Measurements from ENCODE around the gene MYO3B. TPM values are rescaled to one million over a fixed set of nuclear protein-coding genes. Genes with fewer than 3 reads are reported as not detected.

MYO3B gene
- polyA plus RNA-seq, 1 experiment, result 0.10 TPM

- Histone ChIP-seq H3K9me3 (ENCODE audit: control insufficient read depth, insufficient read depth, low read length) (no peaks in the 10 kb centered on the region), H3K27ac (ENCODE audit: low read depth, low read length) (no peak overlapping the region), H3K27me3 (ENCODE audit: control insufficient read depth, insufficient read depth, low read length) (peaks cover 10% of the 10 kb centered on the region), H3K4me3 (ENCODE audit: low read depth, low read length) (no peak overlapping the region)
- TF ChIP-seq CTCF (IDR thresholded peaks at IDR 0.05; ENCODE audit: low read depth, low read length), result no peak
- POLR2A ChIA-PET, result no interaction called here
- CTCF ChIA-PET, result no interaction called here
- no peak for DNase-seq (ENCODE audit: low read depth, low spot score)
Observed at GRCh38 chr2:170244555-170244954, 66.6 kb downstream of the MYO3B start.

GRCh38 chr2:170245312-170245711 is 67.4 kb downstream of the MYO3B start:
- POLR2A ChIA-PET, result no interaction called here
- Histone ChIP-seq H3K27ac (ENCODE audit: low read depth, low read length) (no peak overlapping the region), H3K27me3 (ENCODE audit: control insufficient read depth, insufficient read depth, low read length) (peaks cover 8% of the 10 kb centered on the region), H3K9me3 (ENCODE audit: control insufficient read depth, insufficient read depth, low read length) (no peaks in the 10 kb centered on the region), H3K4me3 (ENCODE audit: low read depth, low read length) (no peak overlapping the region)
- CTCF ChIA-PET, result interaction anchor here (0.6 kb wide), 1 partner anchor 40 kb away, joined by 3 read pairs; no protein-coding TSS in a partner anchor
- DNase-seq (ENCODE audit: low read depth, low spot score), result no peak
- TF ChIP-seq CTCF (IDR thresholded peaks at IDR 0.05; ENCODE audit: low read depth, low read length), result no peak

- CTCF ChIA-PET, result no interaction called here
- no peak for TF ChIP-seq CTCF (IDR thresholded peaks at IDR 0.05; ENCODE audit: low read depth, low read length)
- POLR2A ChIA-PET, result no interaction called here
- H3K27me3 ChIP-seq (ENCODE audit: control insufficient read depth, insufficient read depth, low read length), result peaks cover 3% of the 10 kb centered on the region
- no peaks in the 10 kb centered on the region for H3K9me3 ChIP-seq (ENCODE audit: control insufficient read depth, insufficient read depth, low read length)
- DNase-seq (ENCODE audit: low read depth, low spot score), result no peak
- H3K4me3 ChIP-seq (ENCODE audit: low read depth, low read length), result no peak overlapping the region
- H3K27ac ChIP-seq (ENCODE audit: low read depth, low read length), result no peak overlapping the region
Observed at GRCh38 chr2:170247333-170247732, 69.4 kb downstream of the MYO3B start.

- H3K27me3 ChIP-seq (ENCODE audit: control insufficient read depth, insufficient read depth, low read length), result no peaks in the 10 kb centered on the region
- TF ChIP-seq CTCF (IDR thresholded peaks at IDR 0.05; ENCODE audit: low read depth, low read length), result no peak
- H3K27ac ChIP-seq (ENCODE audit: low read depth, low read length), result no peak overlapping the region
- H3K9me3 ChIP-seq (ENCODE audit: control insufficient read depth, insufficient read depth, low read length), result no peaks in the 10 kb centered on the region
- DNase-seq (ENCODE audit: low read depth, low spot score), result no peak
- ChIA-PET POLR2A (no interaction called here), CTCF (no interaction called here)
- H3K4me3 ChIP-seq (ENCODE audit: low read depth, low read length), result no peak overlapping the region
Observed at GRCh38 chr2:170247882-170248393, 70.0 kb downstream of the MYO3B start.

GRCh38 chr2:170248574-170249393 is 70.8 kb downstream of the MYO3B start:
- Histone ChIP-seq H3K9me3 (ENCODE audit: control insufficient read depth, insufficient read depth, low read length) (no peaks in the 10 kb centered on the region), H3K27ac (ENCODE audit: low read depth, low read length) (no peak overlapping the region), H3K4me3 (ENCODE audit: low read depth, low read length) (no peak overlapping the region), H3K27me3 (ENCODE audit: control insufficient read depth, insufficient read depth, low read length) (no peaks in the 10 kb centered on the region)
- TF ChIP-seq CTCF (IDR thresholded peaks at IDR 0.05; ENCODE audit: low read depth, low read length), result no peak
- POLR2A ChIA-PET, result no interaction called here
- CTCF ChIA-PET, result interaction anchor here (0.9 to 1.8 kb wide), 3 partner anchors 13 to 624 kb away, joined by 3 to 8 read pairs (median 4); no protein-coding TSS in a partner anchor
- DNase-seq (ENCODE audit: low read depth, low spot score), result no peak
